ENCODE results near the gene NAPEPLD.
"Not testable (repeated sequence)": the region's sequence is repeated elsewhere in the genome, so short reads cannot be mapped to it uniquely, and the experiment has no call there.

NAPEPLD gene

DNA sequence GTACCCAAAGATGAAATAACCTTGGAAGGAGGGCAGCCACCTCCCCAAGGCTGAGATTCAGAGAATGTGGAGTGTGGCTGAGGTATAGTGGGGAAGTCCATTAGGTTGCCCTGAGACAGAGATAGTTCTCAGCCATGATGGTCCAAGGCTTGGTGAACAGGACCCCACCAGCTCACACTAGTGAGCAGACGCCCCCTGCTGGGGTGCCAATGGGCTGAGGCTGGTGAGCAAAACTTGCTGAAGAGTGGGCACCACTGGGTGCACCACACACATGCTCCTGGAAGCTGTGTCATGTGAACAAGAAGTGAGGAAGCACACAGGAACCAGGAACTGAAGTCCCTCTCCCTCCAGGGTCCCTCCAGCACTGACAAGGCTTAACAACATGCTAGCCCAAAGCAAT lies 83.2 kb downstream of the NAPEPLD start:
- DNase-seq (ENCODE audit: low read depth) = peak; percentile 6

DNA sequence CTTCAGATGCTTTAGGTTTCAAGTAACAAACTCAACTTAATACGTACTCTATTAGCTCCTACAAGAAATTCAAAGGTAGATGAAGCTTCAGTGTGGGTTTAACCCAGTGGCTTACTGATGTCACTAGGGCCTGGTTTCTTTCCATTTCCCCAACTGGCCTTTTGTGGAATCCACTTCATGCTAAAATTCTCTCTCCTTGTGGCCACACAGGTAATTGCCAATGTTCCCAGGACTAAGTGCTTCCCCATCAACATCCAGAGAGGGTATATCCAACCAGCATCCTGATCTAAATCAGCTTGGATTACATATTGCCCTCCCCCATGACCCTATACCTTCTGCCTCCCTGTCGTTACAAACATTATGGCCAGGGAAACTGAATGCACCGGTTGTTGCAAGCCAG lies 85.0 kb downstream of the NAPEPLD start:
- DNase-seq (ENCODE audit: low read depth) = no peak

DNA sequence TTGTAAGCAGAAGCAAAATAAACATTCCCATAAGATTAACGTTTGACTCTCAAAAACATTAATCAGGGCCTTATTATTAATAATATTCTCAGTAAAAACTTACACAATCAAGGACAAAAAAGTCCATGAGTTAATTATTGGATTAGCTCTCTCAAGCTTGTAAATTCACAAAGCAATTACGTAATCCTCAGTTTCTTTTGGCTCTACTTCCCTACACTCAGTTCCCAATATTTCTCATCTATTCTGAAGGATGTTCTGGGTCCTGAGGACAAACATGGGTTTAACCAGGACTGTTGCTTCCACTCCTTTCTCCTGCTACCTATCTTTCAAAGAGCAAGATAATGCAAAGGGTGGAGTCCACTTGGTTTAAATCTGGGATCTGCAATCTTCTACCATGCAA lies 89.4 kb downstream of the NAPEPLD start:
- DNase-seq (ENCODE audit: low read depth) = no peak

DNA sequence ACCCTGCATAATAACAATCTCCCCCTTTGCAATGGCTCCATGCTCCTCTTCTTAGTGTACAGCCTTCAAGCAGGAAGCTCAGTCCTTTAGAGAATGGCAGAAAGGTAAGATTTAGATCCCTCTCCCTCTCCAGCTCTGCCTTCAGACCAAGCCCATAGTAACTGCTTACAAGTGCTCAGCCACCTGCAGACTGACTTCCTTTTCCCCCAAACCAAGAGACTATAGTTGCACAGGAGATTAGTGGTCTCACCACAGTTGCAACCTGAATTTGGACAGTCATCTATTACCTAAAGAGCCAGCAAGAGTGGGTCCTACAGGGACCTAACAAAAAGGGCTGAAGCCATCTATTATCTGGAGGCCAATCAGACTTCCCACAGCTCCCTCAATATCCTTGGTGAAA lies 90.8 kb downstream of the NAPEPLD start:
- DNase-seq (ENCODE audit: low read depth) = no peak

DNA sequence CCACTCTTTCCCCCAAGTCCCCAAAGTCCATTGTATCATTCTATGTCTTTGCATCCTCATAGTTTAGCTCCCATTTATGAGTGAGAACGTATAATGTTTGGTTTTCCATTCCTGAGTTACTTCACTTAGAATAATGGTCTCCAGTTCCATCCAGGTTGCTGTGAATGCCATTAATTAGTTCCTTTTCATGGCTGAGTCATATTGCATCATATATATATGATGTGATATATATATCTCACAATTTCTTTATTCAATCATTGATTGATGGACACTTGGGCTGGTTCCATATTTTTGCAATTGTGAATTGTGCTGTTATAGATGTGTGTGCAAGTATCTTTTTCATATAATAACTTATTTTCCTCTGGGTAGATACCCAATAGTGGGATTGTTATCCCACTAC lies 92.9 kb downstream of the NAPEPLD start:
- not testable (repeated sequence) for DNase-seq (ENCODE audit: low read depth)

DNA sequence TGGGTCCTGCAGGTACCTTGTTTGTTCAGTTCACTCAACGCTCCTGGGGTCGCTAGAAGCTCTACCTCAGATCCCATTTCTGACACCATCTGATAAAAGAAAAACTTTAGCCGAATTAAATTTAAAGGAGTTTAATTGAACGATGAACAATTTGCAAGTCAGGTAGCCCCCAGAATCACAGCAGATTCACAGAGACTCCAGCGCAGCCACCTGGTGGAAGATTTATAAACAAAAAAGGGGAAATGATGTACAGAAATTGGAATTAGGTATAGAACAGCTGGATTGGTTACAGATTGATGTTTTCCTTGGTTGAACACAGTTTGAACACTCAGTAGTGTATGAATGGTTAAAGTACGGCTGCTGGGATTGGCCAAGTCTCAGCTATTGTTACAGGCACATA lies 97.4 kb downstream of the NAPEPLD start:
- DNase-seq (ENCODE audit: low read depth) = no peak
